ENCODE results near the gene TENT4A. TPM values are rescaled to one million over a fixed set of nuclear protein-coding genes. Genes with fewer than 3 reads are reported as not detected.

Gene TENT4A
- total RNA-seq, 1 experiment from 2014 or later, result 25.6 TPM

GRCh38 chr5:6759983-6760382 is 46.8 kb downstream of the TENT4A start:
- H2BK12ac ChIP-seq (ENCODE audit: insufficient read length, low read depth, low read length), result no peak overlapping the region
- no peak overlapping the region for H3K56ac ChIP-seq (ENCODE audit: insufficient read length, low read depth, low read length)
- H2BK15ac ChIP-seq (ENCODE audit: low read depth, low read length), result no peak overlapping the region
- no peak overlapping the region for H2AK5ac ChIP-seq (ENCODE audit: insufficient read length, low read length)
- no peaks in the 10 kb centered on the region for H3K79me2 ChIP-seq (ENCODE audit: insufficient read depth, low read length)
- H3K4ac ChIP-seq (ENCODE audit: low read depth, low read length), result no peak overlapping the region
- H3K36me3 Mint-ChIP-seq (ENCODE audit: insufficient read depth in 1 of 3, low read depth in 3 of 3), result peaks cover 13 to 31% (median 22%) of the 10 kb centered on the region in 3 experiments; a peak in 6 of 7 replicates
- no peak overlapping the region for H3K4me2 ChIP-seq (ENCODE audit: insufficient read depth, insufficient read length, low read length)
- H3K27me3 ChIP-seq (ENCODE audit: insufficient read depth, low read length), result no peaks in the 10 kb centered on the region
- H3T11ph ChIP-seq (ENCODE audit: low read length), result no peak overlapping the region
- no peak for TF ChIP-seq CTCF (conservative IDR thresholded peaks at IDR 0.05)
- H3K4me3 Mint-ChIP-seq, result no peak overlapping the region
- no peak overlapping the region for H2BK20ac ChIP-seq (ENCODE audit: low read depth, low read length, poor library complexity, severe bottlenecking)
- H3K9me3 ChIP-seq (ENCODE audit: control insufficient read depth, low read depth, low read length), result no peaks in the 10 kb centered on the region
- H3K27ac Mint-ChIP-seq, result no peak overlapping the region; a peak in 2 of 7 replicates
- H2BK120ac ChIP-seq (ENCODE audit: low read depth, low read length, poor library complexity, severe bottlenecking), result no peak overlapping the region
- H2AFZ ChIP-seq (ENCODE audit: low read length), result no peak overlapping the region
- no peaks in the 10 kb centered on the region for H3K27me3 Mint-ChIP-seq (ENCODE audit: low read depth)
- H3K9ac ChIP-seq (ENCODE audit: extremely low read depth, insufficient read length, low read length), result no peak overlapping the region
- H3K23ac ChIP-seq (ENCODE audit: insufficient read length, low read depth, low read length), result no peak overlapping the region
- H3K4me1 Mint-ChIP-seq, result no peaks in the 10 kb centered on the region
- no peaks in the 10 kb centered on the region; a peak in 1 of 5 replicates for H3K9me3 Mint-ChIP-seq
- no peak overlapping the region for H3K18ac ChIP-seq (ENCODE audit: insufficient read length, low read depth, low read length)
- no peak overlapping the region for H4K91ac ChIP-seq (ENCODE audit: insufficient read length, low read depth, low read length)
- no peak overlapping the region for H4K5ac ChIP-seq (ENCODE audit: insufficient read length, low read depth, low read length)
- no CpG with 5 or more reads among the region's 5 CpGs for WGBS (ENCODE audit: extremely low coverage, insufficient read length, low lambda C conversion rate)
- no peaks in the 10 kb centered on the region for H3K23me2 ChIP-seq (ENCODE audit: insufficient read length, low read depth, low read length, poor library complexity, severe bottlenecking)
- no peak overlapping the region for H4K8ac ChIP-seq (replicated peaks; ENCODE audit: insufficient read length, low read depth, low read length)
- H3K79me1 ChIP-seq (ENCODE audit: insufficient read depth, low read depth, low read length, poor library complexity, severe bottlenecking), result no peaks in the 10 kb centered on the region
- no peak overlapping the region for H3K27ac ChIP-seq (ENCODE audit: insufficient read length, low read depth, low read length)
- H3K14ac ChIP-seq (ENCODE audit: insufficient read depth, low read length), result no peak overlapping the region
- no peak for DNase-seq
- no peak overlapping the region for H2BK5ac ChIP-seq (ENCODE audit: insufficient read length, low read length)
- H4K20me1 ChIP-seq (ENCODE audit: control insufficient read depth, insufficient read depth, insufficient read length), result no peaks in the 10 kb centered on the region
- H3K4me1 ChIP-seq (ENCODE audit: insufficient read depth, low read length), result no peaks in the 10 kb centered on the region
